ENCODE measurements around the gene SMARCE1. TPM values are rescaled to one million over a fixed set of nuclear protein-coding genes. Genes with fewer than 3 reads are reported as not detected.

The SMARCE1 gene
- total RNA-seq, 1 donor from 2014 or later: 123 TPM

DNA sequence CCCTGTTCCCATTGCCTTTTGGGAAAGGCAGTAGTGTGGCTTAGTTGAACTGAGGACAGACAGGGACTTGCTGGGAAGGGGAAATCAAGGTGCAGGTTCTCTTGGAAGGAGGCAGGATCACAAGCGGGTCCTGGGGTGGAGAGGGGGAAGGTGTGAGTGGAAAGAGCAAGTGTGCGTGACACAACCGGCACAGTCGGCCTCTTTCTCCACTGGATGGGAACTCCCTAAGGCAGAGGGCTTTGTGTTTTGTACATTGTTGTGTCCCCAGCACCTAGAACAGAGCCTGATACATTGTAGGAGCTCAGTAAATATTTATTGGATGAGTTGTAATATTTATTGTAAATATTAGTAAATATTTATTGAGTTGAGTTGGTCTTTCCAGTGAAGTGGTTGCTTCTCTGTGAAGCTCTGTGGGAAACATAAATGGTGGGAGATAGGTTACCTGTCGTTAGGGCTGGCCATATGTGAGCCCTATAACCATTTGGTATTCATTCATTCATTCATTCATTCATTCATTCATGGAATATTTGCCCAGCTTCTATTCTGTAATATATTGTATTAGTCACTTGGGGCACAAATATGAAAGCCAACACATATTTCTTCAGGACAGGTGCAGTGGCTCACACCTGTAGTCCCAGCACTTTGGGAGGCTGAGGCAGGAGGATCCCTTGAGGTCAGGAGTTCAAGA, 34.0 kb downstream of the SMARCE1 start:
- TF ChIP-seq CTCF (conservative IDR thresholded peaks at IDR 0.05; ENCODE audit: low read depth, low read length): no peak
- no peak overlapping the region for H3K4me3 ChIP-seq (ENCODE audit: low read depth, low read length)
- DNase-seq (ENCODE audit: low read depth): no peak

GRCh38 chr17:40612599-40613244, 34.9 kb downstream of the SMARCE1 start:
- TF ChIP-seq CTCF (conservative IDR thresholded peaks at IDR 0.05; ENCODE audit: low read depth, low read length): no peak
- no peak overlapping the region for H3K4me3 ChIP-seq (ENCODE audit: low read depth, low read length)
- no peak for DNase-seq (ENCODE audit: low read depth)

DNA sequence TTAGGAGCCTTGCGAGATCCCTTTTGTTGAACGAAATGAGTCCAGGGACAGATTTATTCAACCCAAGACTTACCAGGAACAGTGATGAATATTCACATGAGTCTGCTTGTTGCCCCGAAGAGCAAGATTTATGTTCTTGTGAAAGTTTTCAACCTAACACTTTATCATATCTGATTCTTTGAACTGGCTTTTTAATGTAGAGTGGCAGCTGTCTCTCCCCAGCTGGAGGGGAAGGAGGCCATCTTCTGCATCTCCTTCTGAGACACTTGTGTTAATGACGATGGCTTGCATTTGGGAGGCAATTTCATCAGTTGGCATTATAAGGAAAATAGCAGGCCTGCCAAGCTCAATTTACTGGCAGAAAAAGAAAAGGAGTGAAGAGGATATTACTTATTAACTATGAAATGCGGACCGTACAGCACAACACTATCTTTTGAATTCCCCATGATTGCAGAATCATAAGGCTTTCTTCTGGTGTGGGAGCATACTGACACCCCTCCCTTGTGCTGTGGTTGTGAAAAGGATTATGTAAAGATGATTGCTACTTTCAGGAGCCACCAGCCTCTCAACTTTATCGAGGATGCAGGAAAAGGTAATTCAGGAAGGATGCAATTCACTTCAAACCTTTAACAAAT, 35.7 kb downstream of the SMARCE1 start:
- H3K4me3 ChIP-seq (ENCODE audit: low read depth, low read length): no peak overlapping the region
- DNase-seq (ENCODE audit: low read depth): no peak
- no peak for TF ChIP-seq CTCF (conservative IDR thresholded peaks at IDR 0.05; ENCODE audit: low read depth, low read length)

DNA sequence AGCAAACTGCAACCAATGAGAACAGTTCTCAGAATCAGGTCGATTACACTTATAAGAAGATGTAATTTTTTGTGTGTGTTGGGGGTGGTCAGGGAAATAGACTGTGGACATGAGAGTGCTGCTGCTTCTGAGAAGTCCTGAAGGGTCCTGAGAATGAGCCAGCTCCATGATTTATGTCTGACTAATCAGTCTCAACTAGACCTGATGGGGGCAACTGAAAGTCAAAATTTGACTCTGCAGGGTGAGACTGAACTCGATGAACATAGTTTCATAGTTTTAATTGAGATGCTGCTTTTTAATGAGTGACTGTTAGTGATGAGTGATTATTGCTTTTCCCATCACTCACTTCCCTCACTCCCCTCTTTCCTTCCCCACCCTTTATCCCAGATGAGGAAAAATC, 37.3 kb downstream of the SMARCE1 start:
- H3K4me3 ChIP-seq (ENCODE audit: low read depth, low read length): no peak overlapping the region
- DNase-seq (ENCODE audit: low read depth): no peak
- TF ChIP-seq CTCF (conservative IDR thresholded peaks at IDR 0.05; ENCODE audit: low read depth, low read length): no peak

GRCh38 chr17:40608061-40608581, 39.5 kb downstream of the SMARCE1 start:
- no peak for TF ChIP-seq CTCF (conservative IDR thresholded peaks at IDR 0.05; ENCODE audit: low read depth, low read length)
- no peak for DNase-seq (ENCODE audit: low read depth)
- H3K4me3 ChIP-seq (ENCODE audit: low read depth, low read length): no peak overlapping the region

DNA sequence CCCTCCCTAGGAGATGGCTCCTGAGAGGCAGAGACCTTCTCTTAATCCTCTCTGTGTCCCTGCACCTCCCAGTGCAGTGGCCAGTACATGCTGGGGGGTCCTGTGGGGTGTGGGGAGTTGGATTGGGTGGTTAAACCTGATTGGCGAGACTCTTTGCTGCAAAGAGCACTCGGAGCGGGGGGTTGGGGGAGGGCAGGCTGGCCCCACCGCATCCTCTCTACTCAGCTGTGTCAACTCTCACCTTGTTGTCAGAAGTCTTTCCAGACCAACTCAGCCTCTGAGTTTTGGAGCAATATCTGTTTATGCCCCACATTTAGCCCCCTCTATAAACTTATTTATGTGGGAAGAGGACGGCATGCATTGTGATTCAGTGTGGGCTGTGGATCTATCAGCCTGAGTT, 40.0 kb downstream of the SMARCE1 start:
- no peak for DNase-seq (ENCODE audit: low read depth)
- no peak overlapping the region for H3K4me3 ChIP-seq (ENCODE audit: low read depth, low read length)
- no peak for TF ChIP-seq CTCF (conservative IDR thresholded peaks at IDR 0.05; ENCODE audit: low read depth, low read length)

Measured in epithelial cell of proximal tubule (primary cell).